GM12878 (cell line): ENCODE measurements around the gene PITPNM3. TPM values are rescaled to one million over a fixed set of nuclear protein-coding genes. Genes with fewer than 3 reads are reported as not detected.

Experiments
- BCL11A ChIP-seq: IDR thresholded peaks from 2 replicates; pipeline ENCODE4 v1.6.1; 2011; ENCODE audit warnings: low read depth, low read length
- BRCA1 ChIP-seq: IDR thresholded peaks from 2 replicates; pipeline ENCODE4 v1.6.1; 2011; ENCODE audit warnings: low read depth, low read length, improper control_type of control experiment
- CEBPB ChIP-seq, 2 experiments: fragments of 150-350 bp in 1 of 2; IDR thresholded peaks; 2 replicates each; pipeline ENCODE4 v1.6.1; 2012 to 2014; ENCODE audit warnings: low read depth in 2 of 2, low read length in 2 of 2, borderline replicate concordance in 1 of 2, inconsistent platforms in 1 of 2
- FOS ChIP-seq: IDR thresholded peaks from 3 replicates; pipeline ENCODE4 v1.6.1; 2011; ENCODE audit warnings: borderline replicate concordance; ENCODE audit not compliant: insufficient read length; ENCODE audit errors: extremely low read depth
- HCFC1 ChIP-seq: fragments of 150-350 bp; IDR thresholded peaks from 2 replicates; pipeline ENCODE4 v1.6.1; 2014; ENCODE audit warnings: low read length
- KDM1A ChIP-seq: fragments of 200-600 bp; sonication (generic); IDR thresholded peaks from 2 replicates; pipeline ENCODE4 v1.6.1; 2016; ENCODE audit warnings: borderline replicate concordance
- KLF5 ChIP-seq: fragments of 450-650 bp; IDR thresholded peaks from 2 replicates; pipeline ENCODE4 v1.6.1; 2014; ENCODE audit warnings: mild to moderate bottlenecking; ENCODE audit not compliant: partially characterized antibody
- NR2C1 ChIP-seq: fragments of 450-650 bp; IDR thresholded peaks from 2 replicates; pipeline ENCODE4 v1.6.1; 2017; ENCODE audit warnings: antibody characterized with exemption, mild to moderate bottlenecking, moderate library complexity
- PAX5 ChIP-seq: IDR thresholded peaks from 2 replicates; pipeline ENCODE4 v1.6.1; 2011; ENCODE audit warnings: low read depth, low read length, borderline replicate concordance
- POLR2AphosphoS5 ChIP-seq: IDR thresholded peaks from 2 replicates; pipeline ENCODE4 v1.6.1; 2011; ENCODE audit warnings: mild to moderate bottlenecking, low read length, inconsistent platforms
- POU2F2 ChIP-seq: IDR thresholded peaks from 3 replicates; pipeline ENCODE4 v1.6.1; 2011; ENCODE audit warnings: low read depth, mild to moderate bottlenecking, low read length, borderline replicate concordance
- RB1 ChIP-seq: fragments of 450-650 bp; formaldehyde crosslinking; IDR thresholded peaks from 2 replicates; pipeline ENCODE4 v1.6.1; 2017; ENCODE audit warnings: mild to moderate bottlenecking, borderline replicate concordance
- SIN3A ChIP-seq: IDR thresholded peaks from 2 replicates; pipeline ENCODE4 v1.6.1; 2012; ENCODE audit warnings: low read depth, low read length, improper control_type of control experiment
- SMAD1 ChIP-seq: fragments of 450-650 bp; IDR thresholded peaks from 2 replicates; pipeline ENCODE4 v1.6.1; 2018; ENCODE audit warnings: mild to moderate bottlenecking, low read depth; ENCODE audit not compliant: partially characterized antibody
- STAT3 ChIP-seq: IDR thresholded peaks from 2 replicates; pipeline ENCODE4 v1.6.1; 2011; ENCODE audit warnings: low read depth, low read length, improper control_type of control experiment
- WRNIP1 ChIP-seq: IDR thresholded peaks from 2 replicates; pipeline ENCODE4 v1.6.1; 2011; ENCODE audit warnings: low read depth, low read length, improper control_type of control experiment, borderline replicate concordance
- ZNF622 ChIP-seq: fragments of 450-650 bp; IDR thresholded peaks from 2 replicates; pipeline ENCODE4 v1.6.1; 2017; ENCODE audit warnings: mild to moderate bottlenecking, inconsistent platforms
- ZSCAN29 ChIP-seq: fragments of 450-650 bp; IDR thresholded peaks from 2 replicates; pipeline ENCODE4 v1.6.1; 2017; ENCODE audit warnings: mild to moderate bottlenecking, moderate library complexity
- polyA plus RNA-seq, 11 experiments: library from polyadenylated mRNA; depleted of rRNA in 4 of 11; unstranded in 6 of 11; stranded (reverse) in 5 of 11; fragments of >200 nt; fragmentation: Nextera tagmentation in 4 of 11; fragmentation: Illumina TruSeq in 1 of 11; extraction: Ambion mirVana in 4 of 11; extraction: Trizol in 1 of 11; gene quantifications; 1 replicate in 1 of 11; 2 replicates in 10 of 11; pipeline versions ENCODE4 v1.2.1 to v1.2.3, GENCODE V29; 2011 to 2016; ENCODE audit warnings: inconsistent platforms in 2 of 11, missing spikeins in 2 of 11, low read depth in 1 of 11
- total RNA-seq, 4 experiments: library from RNA; depleted of rRNA in 3 of 4; stranded (reverse); fragments of >200 nt in 3 of 4; fragmentation: Illumina TruSeq in 1 of 4; extraction: Trizol in 1 of 4; gene quantifications; 2 replicates each; pipeline versions ENCODE4 v1.2.1 to v1.2.3, GENCODE V29; 2013 to 2021
- TF ChIP-seq, protein P1 (sequence below): fragments of 450-650 bp; formaldehyde crosslinking; IDR thresholded peaks from 2 replicates; pipeline ENCODE4 v1.4.0; 2020; ENCODE audit warnings: mild to moderate bottlenecking, moderate library complexity
- TF ChIP-seq, protein P2 (sequence below): fragments of 450-650 bp; IDR thresholded peaks from 2 replicates; pipeline ENCODE4 v1.6.1; 2016; ENCODE audit warnings: mild to moderate bottlenecking
- TF ChIP-seq, protein P3 (sequence below): IDR thresholded peaks from 2 replicates; pipeline ENCODE4 v1.6.1; 2011; ENCODE audit warnings: low read depth, mild to moderate bottlenecking, low read length, moderate library complexity, borderline replicate concordance; ENCODE audit errors: extremely low read depth
- TF ChIP-seq, protein P4 (sequence below): IDR thresholded peaks from 2 replicates; pipeline ENCODE4 v1.6.1; 2011; ENCODE audit warnings: mild to moderate bottlenecking, low read depth, low read length, moderate library complexity; ENCODE audit not compliant: insufficient replicate concordance

PITPNM3 gene
- total and polyA plus RNA-seq, 10 of the 15 experiments (the other 5 are each of a cell fraction or from before 2014, with no cell fraction given), result 0.02 to 0.49 (median 0.19) TPM; not detected in 1

DNA sequence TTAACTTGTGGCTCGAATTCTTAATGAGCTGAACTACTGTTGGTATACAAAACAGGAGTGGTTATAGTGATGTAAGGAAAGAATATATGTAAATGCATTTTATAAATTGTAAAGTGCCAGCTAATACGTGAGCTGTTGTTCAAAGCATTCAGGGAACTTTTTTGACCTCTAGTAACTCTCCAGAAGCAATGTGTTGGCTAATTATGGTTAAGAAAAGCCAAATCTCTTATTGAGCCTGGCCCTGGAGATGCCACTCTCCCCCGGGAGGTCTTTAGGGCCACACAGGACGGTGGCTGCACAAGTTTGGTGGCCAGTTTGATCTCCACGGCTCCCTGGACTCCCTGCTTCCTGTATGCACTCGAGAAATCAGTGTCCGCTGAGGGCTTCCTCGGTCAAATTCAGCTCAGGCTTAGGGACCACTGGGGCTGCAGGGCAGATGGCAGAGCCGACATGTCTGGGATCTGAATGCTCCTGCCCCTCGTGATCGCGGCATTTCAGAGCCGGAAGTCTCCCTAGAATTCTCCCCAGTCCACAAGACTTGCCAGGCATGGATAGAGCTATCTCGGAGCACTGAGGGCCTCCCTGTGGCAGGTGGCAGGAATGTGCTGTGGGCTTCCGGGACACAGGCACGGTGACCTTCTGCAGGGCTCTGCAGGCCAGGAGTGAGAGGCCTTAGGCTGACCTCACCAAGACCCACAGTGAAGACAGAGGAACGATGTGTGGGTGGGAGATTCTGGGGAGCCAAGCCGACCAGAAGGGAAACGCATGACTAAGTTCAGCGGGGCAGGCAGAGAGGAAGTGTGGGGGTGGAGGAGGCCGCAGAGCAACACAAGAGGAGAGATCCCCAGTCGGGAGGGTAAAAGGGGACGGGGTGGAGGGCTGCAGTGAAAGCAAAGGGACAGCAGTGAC, 18.6 kb upstream of the PITPNM3 start (continued):
- TF ChIP-seq, protein P1, sequence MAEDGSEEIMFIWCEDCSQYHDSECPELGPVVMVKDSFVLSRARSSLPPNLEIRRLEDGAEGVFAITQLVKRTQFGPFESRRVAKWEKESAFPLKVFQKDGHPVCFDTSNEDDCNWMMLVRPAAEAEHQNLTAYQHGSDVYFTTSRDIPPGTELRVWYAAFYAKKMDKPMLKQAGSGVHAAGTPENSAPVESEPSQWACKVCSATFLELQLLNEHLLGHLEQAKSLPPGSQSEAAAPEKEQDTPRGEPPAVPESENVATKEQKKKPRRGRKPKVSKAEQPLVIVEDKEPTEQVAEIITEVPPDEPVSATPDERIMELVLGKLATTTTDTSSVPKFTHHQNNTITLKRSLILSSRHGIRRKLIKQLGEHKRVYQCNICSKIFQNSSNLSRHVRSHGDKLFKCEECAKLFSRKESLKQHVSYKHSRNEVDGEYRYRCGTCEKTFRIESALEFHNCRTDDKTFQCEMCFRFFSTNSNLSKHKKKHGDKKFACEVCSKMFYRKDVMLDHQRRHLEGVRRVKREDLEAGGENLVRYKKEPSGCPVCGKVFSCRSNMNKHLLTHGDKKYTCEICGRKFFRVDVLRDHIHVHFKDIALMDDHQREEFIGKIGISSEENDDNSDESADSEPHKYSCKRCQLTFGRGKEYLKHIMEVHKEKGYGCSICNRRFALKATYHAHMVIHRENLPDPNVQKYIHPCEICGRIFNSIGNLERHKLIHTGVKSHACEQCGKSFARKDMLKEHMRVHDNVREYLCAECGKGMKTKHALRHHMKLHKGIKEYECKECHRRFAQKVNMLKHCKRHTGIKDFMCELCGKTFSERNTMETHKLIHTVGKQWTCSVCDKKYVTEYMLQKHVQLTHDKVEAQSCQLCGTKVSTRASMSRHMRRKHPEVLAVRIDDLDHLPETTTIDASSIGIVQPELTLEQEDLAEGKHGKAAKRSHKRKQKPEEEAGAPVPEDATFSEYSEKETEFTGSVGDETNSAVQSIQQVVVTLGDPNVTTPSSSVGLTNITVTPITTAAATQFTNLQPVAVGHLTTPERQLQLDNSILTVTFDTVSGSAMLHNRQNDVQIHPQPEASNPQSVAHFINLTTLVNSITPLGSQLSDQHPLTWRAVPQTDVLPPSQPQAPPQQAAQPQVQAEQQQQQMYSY (CRISPR knock-in tag), result no peak
- TF ChIP-seq KDM1A, result no peak
- no peak for TF ChIP-seq STAT3
- TF ChIP-seq SMAD1, result no peak
- no peak for TF ChIP-seq POLR2AphosphoS5
- TF ChIP-seq, protein P2, sequence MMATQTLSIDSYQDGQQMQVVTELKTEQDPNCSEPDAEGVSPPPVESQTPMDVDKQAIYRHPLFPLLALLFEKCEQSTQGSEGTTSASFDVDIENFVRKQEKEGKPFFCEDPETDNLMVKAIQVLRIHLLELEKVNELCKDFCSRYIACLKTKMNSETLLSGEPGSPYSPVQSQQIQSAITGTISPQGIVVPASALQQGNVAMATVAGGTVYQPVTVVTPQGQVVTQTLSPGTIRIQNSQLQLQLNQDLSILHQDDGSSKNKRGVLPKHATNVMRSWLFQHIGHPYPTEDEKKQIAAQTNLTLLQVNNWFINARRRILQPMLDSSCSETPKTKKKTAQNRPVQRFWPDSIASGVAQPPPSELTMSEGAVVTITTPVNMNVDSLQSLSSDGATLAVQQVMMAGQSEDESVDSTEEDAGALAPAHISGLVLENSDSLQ, result no peak
- no peak for TF ChIP-seq POU2F2
- TF ChIP-seq CEBPB (IDR thresholded peaks at IDR 0.05; ENCODE audit: borderline replicate concordance in 1 of 2, low read depth in 2 of 2, low read length in 2 of 2), result no peak
- TF ChIP-seq WRNIP1, result no peak
- no peak for TF ChIP-seq BRCA1
- TF ChIP-seq, protein P3, sequence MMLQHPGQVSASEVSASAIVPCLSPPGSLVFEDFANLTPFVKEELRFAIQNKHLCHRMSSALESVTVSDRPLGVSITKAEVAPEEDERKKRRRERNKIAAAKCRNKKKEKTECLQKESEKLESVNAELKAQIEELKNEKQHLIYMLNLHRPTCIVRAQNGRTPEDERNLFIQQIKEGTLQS, result no peak
- TF ChIP-seq HCFC1, result no peak
- TF ChIP-seq RB1, result no peak
- TF ChIP-seq BCL11A, result peak; percentile 56; the same call in 1 of the 2 replicates
- TF ChIP-seq PAX5, result peak; percentile 93
- no peak for TF ChIP-seq FOS
- no peak for TF ChIP-seq NR2C1
- TF ChIP-seq ZSCAN29, result no peak
- no peak for TF ChIP-seq KLF5
- TF ChIP-seq ZNF622, result no peak
- TF ChIP-seq SIN3A, result no peak
- TF ChIP-seq, protein P4, sequence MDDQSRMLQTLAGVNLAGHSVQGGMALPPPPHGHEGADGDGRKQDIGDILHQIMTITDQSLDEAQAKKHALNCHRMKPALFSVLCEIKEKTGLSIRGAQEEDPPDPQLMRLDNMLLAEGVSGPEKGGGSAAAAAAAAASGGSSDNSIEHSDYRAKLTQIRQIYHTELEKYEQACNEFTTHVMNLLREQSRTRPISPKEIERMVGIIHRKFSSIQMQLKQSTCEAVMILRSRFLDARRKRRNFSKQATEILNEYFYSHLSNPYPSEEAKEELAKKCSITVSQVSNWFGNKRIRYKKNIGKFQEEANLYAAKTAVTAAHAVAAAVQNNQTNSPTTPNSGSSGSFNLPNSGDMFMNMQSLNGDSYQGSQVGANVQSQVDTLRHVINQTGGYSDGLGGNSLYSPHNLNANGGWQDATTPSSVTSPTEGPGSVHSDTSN, result no peak
